GM23248 (cell line): ENCODE data around the gene SLC29A3. TPM values are rescaled to one million over a fixed set of nuclear protein-coding genes. Genes with fewer than 3 reads are reported as not detected.

Experiments used
- DNase-seq: peaks from one replicate; pipeline ENCODE4 v3.0.0-alpha.2; 2015
- H2AFZ ChIP-seq: fragments of 200-600 bp; sonication (generic); 2 replicates; pipeline ENCODE4 v1.6.1; 2016; ENCODE audit warnings: antibody characterized with exemption
- H3F3A ChIP-seq: fragments of 200-600 bp; sonication (generic); 2 replicates; pipeline ENCODE4 v1.6.1; 2016; ENCODE audit warnings: mild to moderate bottlenecking, antibody characterized with exemption, mixed run types; ENCODE audit not compliant: insufficient read depth
- H3K27ac ChIP-seq: fragments of 200-600 bp; sonication (generic); 2 replicates; pipeline ENCODE4 v1.5.1; 2016; ENCODE audit warnings: mild to moderate bottlenecking
- H3K27me3 ChIP-seq: fragments of 200-600 bp; sonication (generic); replicated peaks from 2 replicates; pipeline ENCODE4 v1.6.1; 2016; ENCODE audit warnings: mild to moderate bottlenecking; ENCODE audit not compliant: insufficient read depth
- H3K36me3 ChIP-seq: fragments of 200-600 bp; sonication (generic); 2 replicates; pipeline ENCODE4 v1.6.1; 2016; ENCODE audit warnings: low read depth, mild to moderate bottlenecking
- H3K4me1 ChIP-seq: fragments of 200-600 bp; sonication (generic); 2 replicates; pipeline ENCODE4 v1.6.1; 2016; ENCODE audit warnings: mild to moderate bottlenecking; ENCODE audit not compliant: insufficient read depth
- H3K4me2 ChIP-seq: fragments of 200-600 bp; sonication (generic); one replicate; pipeline ENCODE4 v1.6.1; 2016; ENCODE audit warnings: mild to moderate bottlenecking; ENCODE audit not compliant: unreplicated experiment
- H3K4me3 ChIP-seq: fragments of 200-600 bp; sonication (generic); 2 replicates; pipeline ENCODE4 v1.5.1; 2016; ENCODE audit warnings: mild to moderate bottlenecking
- H3K79me2 ChIP-seq: fragments of 200-600 bp; sonication (generic); 2 replicates; pipeline ENCODE4 v1.6.1; 2016; ENCODE audit warnings: mild to moderate bottlenecking; ENCODE audit not compliant: insufficient read depth
- H3K9ac ChIP-seq: fragments of 200-600 bp; sonication (generic); 2 replicates; pipeline ENCODE4 v1.6.1; 2016; ENCODE audit warnings: mild to moderate bottlenecking
- H3K9me2 ChIP-seq: fragments of 200-600 bp; sonication (generic); 2 replicates; pipeline ENCODE4 v1.6.1; 2016; ENCODE audit warnings: mixed run types, mild to moderate bottlenecking, moderate library complexity; ENCODE audit not compliant: insufficient read depth
- H3K9me3 ChIP-seq: fragments of 200-600 bp; sonication (generic); one replicate; pipeline ENCODE4 v1.6.1; 2017; ENCODE audit warnings: low read depth
- H4K20me1 ChIP-seq: fragments of 200-600 bp; sonication (generic); 2 replicates; pipeline ENCODE4 v1.6.0; 2016; ENCODE audit not compliant: insufficient read depth
- EZH2 ChIP-seq: fragments of 200-600 bp; sonication (generic); IDR thresholded peaks from 2 replicates; pipeline ENCODE4 v1.6.1; 2018; ENCODE audit warnings: antibody characterized with exemption, mild to moderate bottlenecking; ENCODE audit not compliant: insufficient read depth, poor library complexity, severe bottlenecking
- EZH2phosphoT487 ChIP-seq: fragments of 200-600 bp; sonication (generic); IDR thresholded peaks from 2 replicates; pipeline ENCODE4 v1.6.1; 2018; ENCODE audit warnings: antibody characterized with exemption, moderate library complexity, mild to moderate bottlenecking, low read depth; ENCODE audit not compliant: insufficient read depth
- WGBS, 2 experiments: methylation state at CpG; one replicate each; pipeline ENCODE4 v1.1.6; 2015 to 2017; ENCODE audit warnings: low lambda C conversion rate in 2 of 2, low coverage in 1 of 2; ENCODE audit errors: missing lambda C conversion rate in 2 of 2; 5-methylcytosine and 5-hydroxymethylcytosine counted together
- in situ Hi-C: fragments of 300-500 bp; cut with MboI; formaldehyde crosslinking; loops from 2 replicates; pipeline ENCODE4 v1.15.0; 2020
- polyA plus RNA-seq: library from polyadenylated mRNA; unstranded; fragments of >200 nt; fragmentation: Nextera tagmentation; extraction: Ambion mirVana; gene quantifications from 2 replicates; pipeline ENCODE4 v1.2.1, GENCODE V29; 2016
- total RNA-seq: library from RNA; depleted of rRNA; stranded (reverse); fragments of >200 nt; shearing (Covaris generic); gene quantifications from 2 replicates; pipeline ENCODE4 v1.2.3, GENCODE V29; 2014

Gene SLC29A3
- total and polyA plus RNA-seq, 2 experiments from 2014 or later = 1.9 to 7.3 TPM

DNA sequence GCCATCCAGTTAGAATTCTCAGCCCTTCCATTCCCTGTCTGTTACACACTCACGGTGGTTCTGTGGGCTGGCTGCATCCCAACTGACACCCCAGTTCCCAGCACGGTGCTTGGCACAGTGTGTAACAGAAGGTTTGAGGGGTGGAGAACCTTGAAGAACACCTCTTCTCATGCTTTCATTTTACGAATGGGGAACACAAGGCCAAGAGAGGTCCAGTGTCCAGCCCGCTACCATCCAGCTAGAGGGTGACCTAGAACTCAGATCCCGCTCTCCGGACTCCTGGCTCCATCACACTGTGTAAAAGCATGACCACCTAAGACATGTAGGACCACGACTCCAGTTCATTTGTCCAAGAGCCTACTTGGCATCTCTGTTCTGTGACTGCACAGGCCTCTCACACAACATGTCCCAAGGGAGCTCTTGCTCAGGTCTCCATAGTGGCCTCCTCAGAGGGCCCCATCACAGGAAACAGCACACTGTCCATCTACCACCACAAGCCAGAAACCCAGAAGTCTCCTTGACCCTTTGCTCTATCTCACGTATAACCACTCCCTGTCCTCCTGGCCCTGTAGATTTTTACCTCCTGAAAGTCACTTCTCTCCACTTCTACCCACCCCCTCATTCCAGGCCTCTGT is 74.9 kb downstream of the SLC29A3 start:
- Histone ChIP-seq H3K4me1 (no peaks in the 10 kb centered on the region), H3K36me3 (no peaks in the 10 kb centered on the region), H3K4me3 (no peak overlapping the region), H2AFZ (no peak overlapping the region), H3F3A (no peaks in the 10 kb centered on the region), H3K9me3 (no peaks in the 10 kb centered on the region), H4K20me1 (no peaks in the 10 kb centered on the region), H3K27me3 (peaks cover 75% of the 10 kb centered on the region), H3K9ac (no peak overlapping the region), H3K79me2 (no peaks in the 10 kb centered on the region), H3K9me2 (no peaks in the 10 kb centered on the region), H3K4me2 (no peak overlapping the region), H3K27ac (no peak overlapping the region)
- in situ Hi-C loops = no loop called here
- no peak for DNase-seq
- TF ChIP-seq EZH2phosphoT487 = no peak
- no peak for TF ChIP-seq EZH2
- 56 to 61% methylated on average over 8 of the region's 8 CpGs for WGBS, 2 experiments

DNA sequence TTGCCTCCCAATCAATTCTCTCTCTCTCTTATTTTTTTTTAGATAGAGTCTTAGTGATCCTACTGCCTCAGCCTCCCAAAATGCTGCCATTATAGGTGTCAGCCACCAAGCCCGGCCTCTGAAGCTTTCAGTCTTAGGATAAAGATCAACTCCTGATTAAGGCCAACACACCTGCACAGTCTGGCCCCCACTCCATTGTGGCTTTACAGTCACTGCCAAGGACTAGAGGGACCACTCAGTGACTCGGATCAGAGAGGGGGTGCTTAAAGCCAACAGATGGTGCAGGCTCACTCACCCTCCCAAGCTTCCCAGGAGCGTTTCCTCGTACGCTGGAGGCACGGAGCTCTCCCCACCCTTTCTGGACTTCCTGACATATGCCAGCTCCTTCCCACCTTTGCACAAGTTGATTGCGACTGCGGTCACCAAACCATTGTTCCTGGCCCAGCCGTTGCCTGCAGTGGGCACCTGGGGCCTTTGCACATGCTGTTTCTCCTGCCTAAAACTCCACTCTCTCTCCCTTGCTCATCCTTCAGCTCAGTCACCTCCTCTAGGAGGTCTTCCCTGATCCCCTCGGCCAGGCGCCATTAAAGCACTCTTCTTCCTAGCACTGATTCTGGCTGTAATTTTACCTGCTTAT is 76.0 kb downstream of the SLC29A3 start:
- Histone ChIP-seq H3K4me1 (no peaks in the 10 kb centered on the region), H4K20me1 (no peaks in the 10 kb centered on the region), H3K27ac (no peak overlapping the region), H3K36me3 (no peaks in the 10 kb centered on the region), H3K27me3 (peaks cover 80% of the 10 kb centered on the region), H3K4me2 (no peak overlapping the region), H3K79me2 (no peaks in the 10 kb centered on the region), H3K9ac (no peak overlapping the region), H3F3A (no peaks in the 10 kb centered on the region), H3K9me2 (no peaks in the 10 kb centered on the region), H2AFZ (no peak overlapping the region), H3K9me3 (no peaks in the 10 kb centered on the region), H3K4me3 (no peak overlapping the region)
- TF ChIP-seq EZH2phosphoT487 (no peak), EZH2 (no peak)
- DNase-seq = no peak
- in situ Hi-C loops = no loop called here
- WGBS, 2 experiments = 80 to 82% methylated on average over 11 of the region's 11 CpGs

DNA sequence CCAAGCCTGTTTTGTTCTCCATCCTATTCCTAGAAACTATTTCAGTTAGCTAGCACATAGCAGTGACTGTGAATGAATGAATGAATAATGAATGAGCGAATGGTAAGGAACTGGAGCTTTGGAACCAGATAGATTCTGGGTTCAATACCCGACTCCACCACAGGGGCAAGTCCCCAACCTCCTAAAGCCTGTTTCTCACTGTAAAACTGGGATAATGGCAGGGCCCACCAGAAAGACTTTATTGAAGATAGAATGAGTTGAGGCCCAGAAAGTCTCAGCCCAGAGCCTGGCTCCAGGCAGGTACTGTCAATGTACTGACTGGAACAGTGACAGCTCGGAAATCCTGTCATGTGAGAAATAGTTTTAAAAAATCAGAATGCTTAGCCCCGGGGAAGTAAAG is 76.6 kb downstream of the SLC29A3 start:
- Histone ChIP-seq H3K9ac (no peak overlapping the region), H3F3A (no peaks in the 10 kb centered on the region), H4K20me1 (no peaks in the 10 kb centered on the region), H3K4me3 (no peak overlapping the region), H3K36me3 (no peaks in the 10 kb centered on the region), H3K4me1 (no peaks in the 10 kb centered on the region), H3K27ac (no peak overlapping the region), H3K4me2 (no peak overlapping the region), H3K9me3 (no peaks in the 10 kb centered on the region), H2AFZ (no peak overlapping the region), H3K27me3 (peaks cover 85% of the 10 kb centered on the region), H3K79me2 (no peaks in the 10 kb centered on the region), H3K9me2 (no peaks in the 10 kb centered on the region)
- 77 to 79% methylated on average over 4 of the region's 4 CpGs for WGBS, 2 experiments
- TF ChIP-seq EZH2 (no peak), EZH2phosphoT487 (no peak)
- in situ Hi-C loops = no loop called here
- no peak for DNase-seq

DNA sequence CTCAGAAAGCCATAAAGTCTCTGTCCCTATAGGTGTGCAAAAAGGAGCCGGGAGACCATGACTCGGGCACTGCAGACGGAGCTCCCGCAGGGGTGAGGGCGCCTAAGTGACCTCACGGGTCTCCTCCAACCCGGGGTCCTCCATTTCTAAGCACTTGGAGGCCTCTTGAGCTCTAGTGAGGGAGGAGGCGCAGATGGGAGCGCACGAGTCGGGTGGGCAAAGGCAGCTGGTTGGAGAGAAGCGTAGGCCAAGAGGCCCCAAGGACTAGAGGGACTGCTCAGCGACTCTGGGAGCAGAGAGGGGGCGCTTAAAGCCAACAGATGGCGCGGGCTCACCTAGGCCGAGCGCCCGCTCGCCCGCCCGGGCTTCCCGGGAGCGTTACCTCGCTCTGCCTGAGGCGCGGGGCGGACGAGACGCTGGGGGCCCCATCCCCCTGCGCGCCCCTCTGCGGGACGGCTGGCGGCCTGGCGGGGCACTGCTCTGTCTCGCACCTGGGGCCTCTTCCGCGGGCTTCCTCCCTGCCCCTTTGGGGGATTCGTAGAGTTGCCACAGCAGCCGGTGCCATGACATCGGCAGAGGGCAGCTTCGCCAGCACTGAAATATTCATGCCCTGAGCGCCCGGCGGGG is 77.1 kb downstream of the SLC29A3 start:
- H3K27me3 ChIP-seq = peaks cover 86% of the 10 kb centered on the region
- peak; percentile 22 for DNase-seq

More for the DNA sequence above, 77.1 kb downstream of the SLC29A3 start:
- Histone ChIP-seq H2AFZ (no peak overlapping the region), H3K4me3 (no peak overlapping the region), H3K9ac (no peak overlapping the region), H3F3A (no peaks in the 10 kb centered on the region), H3K4me2 (no peak overlapping the region), H4K20me1 (no peaks in the 10 kb centered on the region), H3K9me2 (no peaks in the 10 kb centered on the region), H3K9me3 (no peaks in the 10 kb centered on the region), H3K36me3 (no peaks in the 10 kb centered on the region), H3K79me2 (no peaks in the 10 kb centered on the region), H3K27ac (no peak overlapping the region), H3K4me1 (no peaks in the 10 kb centered on the region)
- peak; percentile 81 for TF ChIP-seq EZH2
- TF ChIP-seq EZH2phosphoT487 = no peak
- WGBS, 2 experiments = 25 to 29% methylated on average over 36 to 43 of the region's 46 CpGs
- in situ Hi-C loops = no loop called here
